ENCODE data around the gene LRP1. TPM values are rescaled to one million over a fixed set of nuclear protein-coding genes. Genes with fewer than 3 reads are reported as not detected.
A peak's percentile ranks its signal among the peaks of the same experiment; 100 is the strongest.

Gene LRP1
- total and polyA plus RNA-seq, 2 of the 13 experiments (the other 11 are each of a cell fraction or from before 2014, with no cell fraction given), result 14.7 to 30.8 TPM

GRCh38 chr12:57235017-57235727 lies 106.9 kb downstream of the LRP1 start (continued):
- no peak for TF ChIP-seq ZNF879 (CRISPR knock-in tag; IDR thresholded peaks at IDR 0.05)
- TF ChIP-seq, protein P1, sequence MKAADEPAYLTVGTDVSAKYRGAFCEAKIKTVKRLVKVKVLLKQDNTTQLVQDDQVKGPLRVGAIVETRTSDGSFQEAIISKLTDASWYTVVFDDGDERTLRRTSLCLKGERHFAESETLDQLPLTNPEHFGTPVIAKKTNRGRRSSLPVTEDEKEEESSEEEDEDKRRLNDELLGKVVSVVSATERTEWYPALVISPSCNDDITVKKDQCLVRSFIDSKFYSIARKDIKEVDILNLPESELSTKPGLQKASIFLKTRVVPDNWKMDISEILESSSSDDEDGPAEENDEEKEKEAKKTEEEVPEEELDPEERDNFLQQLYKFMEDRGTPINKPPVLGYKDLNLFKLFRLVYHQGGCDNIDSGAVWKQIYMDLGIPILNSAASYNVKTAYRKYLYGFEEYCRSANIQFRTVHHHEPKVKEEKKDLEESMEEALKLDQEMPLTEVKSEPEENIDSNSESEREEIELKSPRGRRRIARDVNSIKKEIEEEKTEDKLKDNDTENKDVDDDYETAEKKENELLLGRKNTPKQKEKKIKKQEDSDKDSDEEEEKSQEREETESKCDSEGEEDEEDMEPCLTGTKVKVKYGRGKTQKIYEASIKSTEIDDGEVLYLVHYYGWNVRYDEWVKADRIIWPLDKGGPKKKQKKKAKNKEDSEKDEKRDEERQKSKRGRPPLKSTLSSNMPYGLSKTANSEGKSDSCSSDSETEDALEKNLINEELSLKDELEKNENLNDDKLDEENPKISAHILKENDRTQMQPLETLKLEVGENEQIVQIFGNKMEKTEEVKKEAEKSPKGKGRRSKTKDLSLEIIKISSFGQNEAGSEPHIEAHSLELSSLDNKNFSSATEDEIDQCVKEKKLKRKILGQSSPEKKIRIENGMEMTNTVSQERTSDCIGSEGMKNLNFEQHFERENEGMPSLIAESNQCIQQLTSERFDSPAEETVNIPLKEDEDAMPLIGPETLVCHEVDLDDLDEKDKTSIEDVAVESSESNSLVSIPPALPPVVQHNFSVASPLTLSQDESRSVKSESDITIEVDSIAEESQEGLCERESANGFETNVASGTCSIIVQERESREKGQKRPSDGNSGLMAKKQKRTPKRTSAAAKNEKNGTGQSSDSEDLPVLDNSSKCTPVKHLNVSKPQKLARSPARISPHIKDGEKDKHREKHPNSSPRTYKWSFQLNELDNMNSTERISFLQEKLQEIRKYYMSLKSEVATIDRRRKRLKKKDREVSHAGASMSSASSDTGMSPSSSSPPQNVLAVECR (CRISPR knock-in tag; IDR thresholded peaks at IDR 0.05; ENCODE audit: borderline replicate concordance), result no peak; the same call in 1 of the 2 replicates
- TF ChIP-seq ZFX (CRISPR knock-in tag; IDR thresholded peaks at IDR 0.05; ENCODE audit: low read depth), result peak; percentile 46
- TF ChIP-seq REPIN1 (CRISPR knock-in tag; IDR thresholded peaks at IDR 0.05; ENCODE audit: borderline replicate concordance, low read depth), result no peak
- no peak for TF ChIP-seq GZF1 (CRISPR knock-in tag; IDR thresholded peaks at IDR 0.05)
- TF ChIP-seq HOXD1 (CRISPR knock-in tag; IDR thresholded peaks at IDR 0.05), result no peak
- no peak for TF ChIP-seq RAD51 (IDR thresholded peaks at IDR 0.05; ENCODE audit: borderline replicate concordance)
- no peak for TF ChIP-seq PPARG (CRISPR knock-in tag; conservative IDR thresholded peaks at IDR 0.05)
- no peak for TF ChIP-seq RBM39 (IDR thresholded peaks at IDR 0.05; ENCODE audit: low read depth, low read length, poor library complexity, severe bottlenecking)
- no peak for TF ChIP-seq ZNF615 (CRISPR knock-in tag; IDR thresholded peaks at IDR 0.05; ENCODE audit: borderline replicate concordance)
- peak; percentile 93 for TF ChIP-seq RBM22 (optimal IDR thresholded peaks at IDR 0.05; ENCODE audit: low read length)
- TF ChIP-seq ZFP37 (CRISPR knock-in tag; IDR thresholded peaks at IDR 0.05; ENCODE audit: borderline replicate concordance), result no peak
- peak; percentile 58; the same call in 1 of the 2 replicates for TF ChIP-seq TARDBP (CRISPR knock-in tag; IDR thresholded peaks at IDR 0.05)
- TF ChIP-seq ZNF44 (CRISPR knock-in tag; IDR thresholded peaks at IDR 0.05), result no peak
- no peak for TF ChIP-seq PAWR (CRISPR knock-in tag; IDR thresholded peaks at IDR 0.05; ENCODE audit: borderline replicate concordance)
- TF ChIP-seq SP1 (IDR thresholded peaks at IDR 0.05), result no peak
- TF ChIP-seq SP1 (CRISPR knock-in tag; IDR thresholded peaks at IDR 0.05), result no peak
- TF ChIP-seq, protein P2, sequence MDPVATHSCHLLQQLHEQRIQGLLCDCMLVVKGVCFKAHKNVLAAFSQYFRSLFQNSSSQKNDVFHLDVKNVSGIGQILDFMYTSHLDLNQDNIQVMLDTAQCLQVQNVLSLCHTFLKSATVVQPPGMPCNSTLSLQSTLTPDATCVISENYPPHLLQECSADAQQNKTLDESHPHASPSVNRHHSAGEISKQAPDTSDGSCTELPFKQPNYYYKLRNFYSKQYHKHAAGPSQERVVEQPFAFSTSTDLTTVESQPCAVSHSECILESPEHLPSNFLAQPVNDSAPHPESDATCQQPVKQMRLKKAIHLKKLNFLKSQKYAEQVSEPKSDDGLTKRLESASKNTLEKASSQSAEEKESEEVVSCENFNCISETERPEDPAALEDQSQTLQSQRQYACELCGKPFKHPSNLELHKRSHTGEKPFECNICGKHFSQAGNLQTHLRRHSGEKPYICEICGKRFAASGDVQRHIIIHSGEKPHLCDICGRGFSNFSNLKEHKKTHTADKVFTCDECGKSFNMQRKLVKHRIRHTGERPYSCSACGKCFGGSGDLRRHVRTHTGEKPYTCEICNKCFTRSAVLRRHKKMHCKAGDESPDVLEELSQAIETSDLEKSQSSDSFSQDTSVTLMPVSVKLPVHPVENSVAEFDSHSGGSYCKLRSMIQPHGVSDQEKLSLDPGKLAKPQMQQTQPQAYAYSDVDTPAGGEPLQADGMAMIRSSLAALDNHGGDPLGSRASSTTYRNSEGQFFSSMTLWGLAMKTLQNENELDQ (CRISPR knock-in tag; IDR thresholded peaks at IDR 0.05; ENCODE audit: borderline replicate concordance), result no peak
- TF ChIP-seq ONECUT2 (CRISPR knock-in tag; IDR thresholded peaks at IDR 0.05), result no peak
- no peak for TF ChIP-seq ADNP (CRISPR knock-in tag; IDR thresholded peaks at IDR 0.05)
- TF ChIP-seq MEIS2 (CRISPR knock-in tag; IDR thresholded peaks at IDR 0.05), result no peak
- no peak for TF ChIP-seq SAP130 (CRISPR knock-in tag; IDR thresholded peaks at IDR 0.05; ENCODE audit: low read depth)
- no peak for TF ChIP-seq SMAD1 (CRISPR knock-in tag; IDR thresholded peaks at IDR 0.05; ENCODE audit: borderline replicate concordance, low read depth)

Data from HepG2 (cell line).